GM21529 (cell line): ENCODE data around the gene APOBEC3C.
"Not testable (repeated sequence)": the region's sequence is repeated elsewhere in the genome, so short reads cannot be mapped to it uniquely, and the experiment has no call there.

ENCODE experiments used
- ATAC-seq: cut with Tn5 transposase; IDR thresholded peaks from one replicate; pipeline ENCODE4 v1.9.1; 2021; ENCODE audit not compliant: unreplicated experiment

The APOBEC3C gene

DNA sequence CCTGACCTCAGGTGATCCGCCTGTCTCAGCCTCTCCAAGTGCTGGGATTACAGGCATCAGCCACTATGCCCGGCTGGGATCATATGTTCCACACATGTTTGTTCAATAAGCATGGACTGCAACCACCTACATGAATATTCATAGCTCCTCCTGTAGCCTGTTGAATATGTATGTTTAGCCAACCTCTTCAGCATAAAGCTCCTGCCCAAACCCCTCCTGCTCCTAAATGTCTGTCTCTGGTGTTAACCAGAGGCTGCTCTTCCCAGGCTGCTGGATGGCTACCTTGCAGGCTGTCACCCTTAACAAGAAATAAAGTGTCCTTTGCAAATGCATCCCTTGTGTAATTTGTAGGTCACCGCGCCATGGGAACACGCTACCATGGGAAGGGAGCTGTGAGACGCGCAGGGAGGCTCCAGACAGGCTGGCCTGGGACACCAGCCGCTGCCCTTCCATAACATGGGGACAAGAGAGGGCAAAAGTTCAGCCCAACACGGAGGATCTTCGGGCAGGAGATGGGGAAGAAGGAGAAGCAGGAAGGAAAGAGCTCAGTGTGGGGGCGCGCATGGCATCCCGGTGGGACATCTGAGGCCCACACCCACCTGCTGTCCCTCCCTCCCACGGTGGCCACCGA lies 6.1 kb downstream of the APOBEC3C start:
- ATAC-seq = peak; percentile 8

DNA sequence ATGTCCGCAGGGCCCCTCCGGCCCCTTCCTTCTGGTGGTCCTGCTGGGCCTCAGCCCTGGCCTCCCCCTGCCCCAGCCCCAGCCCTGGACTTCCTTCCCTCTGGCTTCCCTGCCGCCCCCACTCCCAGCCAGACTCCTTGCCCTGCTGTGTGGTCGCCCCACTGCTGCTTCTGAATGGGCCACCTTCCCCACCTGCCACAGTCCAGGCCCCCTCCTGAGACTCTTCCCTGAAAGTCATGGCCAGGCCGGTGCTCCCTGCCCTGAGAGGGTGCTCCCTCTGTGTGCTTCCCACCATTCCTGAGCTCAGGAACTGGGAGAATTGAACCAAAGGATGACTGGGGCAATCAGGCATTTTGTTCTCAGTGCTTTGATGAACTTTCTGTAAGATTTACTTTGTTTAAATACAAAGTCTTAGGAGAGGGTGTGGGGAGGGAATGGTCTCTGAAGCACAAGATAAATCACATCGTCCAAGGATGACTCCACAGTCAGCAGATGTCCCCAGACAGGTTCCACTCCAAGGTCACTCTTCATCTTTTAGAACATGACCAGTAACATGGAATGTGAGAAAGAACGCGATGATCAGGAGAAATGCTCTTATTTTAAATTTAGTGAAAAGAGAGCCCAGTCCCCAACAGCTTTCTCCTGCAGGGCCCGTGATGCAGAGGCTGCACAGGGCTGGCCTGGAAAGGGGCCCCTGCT lies 7.6 kb downstream of the APOBEC3C start:
- no peak for ATAC-seq

DNA sequence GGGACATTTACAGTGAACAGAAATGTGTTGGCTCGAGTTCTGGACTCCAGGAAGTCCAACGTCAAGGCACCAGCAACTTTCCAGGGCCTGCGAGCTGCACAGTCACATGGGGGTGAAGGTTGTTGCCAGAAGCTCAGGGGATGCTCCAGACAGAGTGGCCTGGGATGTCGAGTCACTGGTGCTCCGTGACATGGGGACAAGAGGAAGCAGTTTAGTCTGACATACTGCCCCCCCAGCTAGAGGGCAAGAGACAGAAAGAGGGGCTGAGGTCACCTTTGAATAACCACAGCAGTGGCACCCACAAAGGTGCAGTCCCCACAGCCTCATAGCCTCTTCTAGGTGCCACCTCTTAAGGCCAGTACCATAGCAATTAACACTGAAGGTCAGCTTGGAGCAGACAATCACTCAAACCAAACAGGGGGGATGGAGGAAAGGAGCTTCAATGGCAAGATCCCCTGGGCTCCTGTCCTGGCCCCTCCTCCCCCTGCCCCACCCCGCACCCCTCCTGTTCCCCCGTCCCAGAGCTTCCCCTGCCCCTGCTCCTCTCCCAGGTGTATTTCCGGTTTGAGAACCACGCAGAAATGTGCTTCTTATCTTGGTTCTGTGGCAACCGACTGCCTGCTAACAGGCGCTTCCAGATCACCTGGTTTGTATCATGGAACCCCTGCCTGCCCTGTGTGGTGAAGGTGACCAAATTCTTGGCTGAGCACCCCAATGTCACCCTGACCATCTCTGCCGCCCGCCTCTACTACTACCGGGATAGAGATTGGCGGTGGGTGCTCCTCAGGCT lies 10.7 kb downstream of the APOBEC3C start:
- no peak for ATAC-seq

DNA sequence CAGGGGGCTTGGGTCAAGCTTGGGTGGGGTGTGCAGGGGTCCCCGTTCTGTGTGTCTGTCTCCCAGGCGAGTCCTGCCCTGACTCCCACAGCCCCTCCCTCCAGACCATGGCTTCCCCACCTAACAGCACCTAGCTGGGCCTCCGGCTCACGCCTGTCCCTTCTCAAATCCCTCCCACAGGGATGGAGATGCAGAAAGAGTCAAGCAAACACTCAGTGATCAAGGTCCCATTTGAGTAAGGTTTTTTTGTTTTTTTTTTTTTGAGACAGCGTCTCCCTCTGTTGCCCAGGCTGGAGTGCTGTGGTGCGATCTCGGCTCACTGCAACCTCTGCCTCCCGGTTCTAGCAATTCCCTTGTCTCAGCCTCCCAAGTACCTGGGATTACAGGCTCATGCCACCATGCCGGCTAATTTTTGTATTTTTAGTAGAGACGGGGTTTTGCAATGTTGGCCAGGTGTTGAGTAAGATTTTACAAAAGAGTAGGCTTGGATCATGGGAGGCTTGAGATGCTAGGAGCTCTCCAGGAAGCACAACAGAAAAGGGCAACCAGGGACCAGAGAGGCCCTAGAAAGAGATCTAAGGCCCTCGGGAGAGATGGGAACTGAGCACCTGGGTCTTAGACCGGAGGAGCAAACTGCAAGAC lies 12.6 kb downstream of the APOBEC3C start:
- no peak for ATAC-seq

DNA sequence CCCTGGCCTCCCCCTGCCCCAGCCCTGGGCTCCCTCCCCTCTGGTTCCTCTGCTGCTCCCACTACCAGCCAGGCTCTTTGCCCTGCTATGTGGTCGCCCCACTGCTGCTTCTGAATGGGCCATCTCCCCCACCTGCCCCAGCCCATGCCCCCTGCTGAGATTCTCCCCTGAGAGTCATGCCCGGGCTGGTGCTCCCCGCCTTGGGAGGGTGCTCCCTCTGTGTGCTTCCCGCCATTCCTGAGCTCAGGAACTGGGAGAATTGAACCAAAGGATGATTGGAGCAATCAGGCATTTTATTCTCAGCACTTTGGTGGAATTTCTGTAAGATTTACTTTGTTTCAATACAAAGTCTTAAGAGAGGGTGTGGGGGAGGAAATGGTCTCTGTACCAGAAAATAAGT lies 13.7 kb downstream of the APOBEC3C start:
- no peak for ATAC-seq

DNA sequence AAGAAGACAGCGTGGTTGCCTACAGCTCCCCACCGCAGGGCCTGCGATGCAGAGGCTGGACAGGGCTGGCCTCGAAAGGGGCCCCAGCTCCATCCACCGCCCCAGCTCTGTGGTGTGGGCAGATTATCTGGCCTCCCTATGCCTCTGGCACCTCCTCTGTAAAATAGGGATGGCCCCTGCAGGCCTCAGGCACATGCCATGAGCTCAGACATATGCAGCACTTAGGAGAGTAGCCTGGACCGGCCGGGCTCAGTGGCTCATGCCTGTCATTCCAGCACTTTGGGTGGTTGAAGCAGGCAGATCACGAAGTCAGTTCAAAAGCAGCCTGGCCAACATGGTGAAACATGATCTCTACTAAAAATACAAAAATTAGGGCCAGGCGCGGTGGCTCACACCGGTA lies 14.2 kb downstream of the APOBEC3C start:
- no peak for ATAC-seq

DNA sequence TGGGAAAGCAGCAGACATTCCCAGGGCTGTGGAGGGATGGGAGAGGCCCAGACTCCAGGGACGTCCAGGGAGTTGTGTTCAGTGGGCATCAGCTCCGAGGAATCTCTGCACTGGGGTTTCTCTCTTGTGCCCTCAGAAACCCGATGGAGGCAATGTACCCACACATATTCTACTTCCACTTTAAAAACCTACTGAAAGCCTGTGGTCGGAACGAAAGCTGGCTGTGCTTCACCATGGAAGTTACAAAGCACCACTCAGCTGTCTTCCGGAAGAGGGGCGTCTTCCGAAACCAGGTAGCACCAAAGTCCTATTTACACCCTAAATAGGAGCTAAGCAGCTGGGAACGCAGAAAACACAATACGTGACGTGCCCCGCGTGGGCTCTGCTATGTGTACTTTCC lies 15.2 kb downstream of the APOBEC3C start:
- ATAC-seq = no peak

DNA sequence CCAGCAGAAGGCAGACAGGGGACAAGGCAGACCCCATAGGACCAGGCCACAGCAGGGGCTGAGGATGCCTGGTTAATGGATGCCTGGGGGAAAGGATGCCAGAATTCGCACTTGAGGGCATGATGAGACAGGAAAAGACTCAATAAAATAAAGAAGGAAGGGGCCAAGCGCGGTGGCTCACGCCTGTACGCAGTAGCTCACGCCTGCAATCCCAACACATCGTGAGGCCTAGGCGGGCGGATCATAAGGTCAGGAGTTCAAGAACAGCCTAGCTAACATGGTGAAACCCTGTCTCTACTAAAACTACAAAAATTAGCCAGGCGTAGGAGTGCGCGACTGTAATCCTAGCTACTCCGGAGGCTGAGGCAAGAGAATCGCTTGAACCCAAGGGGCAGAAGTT lies 16.6 kb downstream of the APOBEC3C start:
- no peak for ATAC-seq

DNA sequence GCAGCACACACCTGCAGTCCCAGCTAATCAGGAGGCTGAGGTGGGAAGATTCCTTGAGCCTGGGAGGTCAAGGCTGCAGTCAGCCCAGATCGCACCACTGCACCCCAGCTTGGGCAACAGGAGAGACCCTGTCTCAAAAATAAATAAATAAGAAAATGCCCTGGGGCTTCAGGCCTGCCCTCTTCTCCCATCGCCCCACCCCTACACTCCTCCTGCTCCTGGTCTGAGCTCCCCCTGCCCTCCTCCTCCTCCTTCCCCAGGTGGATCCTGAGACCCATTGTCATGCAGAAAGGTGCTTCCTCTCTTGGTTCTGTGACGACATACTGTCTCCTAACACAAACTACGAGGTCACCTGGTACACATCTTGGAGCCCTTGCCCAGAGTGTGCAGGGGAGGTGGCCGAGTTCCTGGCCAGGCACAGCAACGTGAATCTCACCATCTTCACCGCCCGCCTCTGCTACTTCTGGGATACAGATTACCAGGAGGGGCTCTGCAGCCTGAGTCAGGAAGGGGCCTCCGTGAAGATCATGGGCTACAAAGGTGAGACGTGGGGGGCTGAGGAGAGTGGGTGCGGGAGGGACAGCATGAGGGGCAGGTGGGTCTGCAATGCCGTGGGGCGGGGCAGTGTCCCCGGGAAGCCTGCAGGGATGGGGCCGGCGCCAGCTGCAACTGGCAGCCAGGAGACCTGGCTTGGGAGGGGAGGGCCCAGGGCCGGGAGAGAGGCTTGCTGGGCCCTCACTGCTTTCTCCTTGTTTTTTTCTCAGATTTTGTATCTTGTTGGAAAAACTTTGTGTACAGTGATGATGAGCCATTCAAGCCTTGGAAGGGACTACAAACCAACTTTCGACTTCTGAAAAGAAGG lies 17.6 kb downstream of the APOBEC3C start:
- not testable (repeated sequence) for ATAC-seq

DNA sequence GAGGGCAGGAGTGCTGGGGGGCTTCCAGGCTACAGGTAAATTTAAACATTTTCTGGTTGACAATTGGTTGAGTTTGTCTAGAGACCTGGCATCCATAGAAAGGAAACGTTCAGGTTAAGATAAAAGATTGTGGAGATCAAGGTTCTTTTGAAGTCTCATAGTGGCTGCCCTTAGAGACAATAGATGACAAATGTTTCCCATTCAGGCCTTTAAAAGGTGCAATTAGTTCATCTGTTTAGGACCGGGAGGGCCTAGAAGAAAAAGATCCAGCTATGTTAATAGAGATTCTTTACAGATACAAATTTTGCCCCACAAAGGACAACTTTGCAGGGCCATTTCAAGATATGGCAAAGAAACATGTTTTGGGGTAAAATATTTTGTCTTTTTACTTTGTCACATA lies 23.0 kb downstream of the APOBEC3C start:
- not testable (repeated sequence) for ATAC-seq

DNA sequence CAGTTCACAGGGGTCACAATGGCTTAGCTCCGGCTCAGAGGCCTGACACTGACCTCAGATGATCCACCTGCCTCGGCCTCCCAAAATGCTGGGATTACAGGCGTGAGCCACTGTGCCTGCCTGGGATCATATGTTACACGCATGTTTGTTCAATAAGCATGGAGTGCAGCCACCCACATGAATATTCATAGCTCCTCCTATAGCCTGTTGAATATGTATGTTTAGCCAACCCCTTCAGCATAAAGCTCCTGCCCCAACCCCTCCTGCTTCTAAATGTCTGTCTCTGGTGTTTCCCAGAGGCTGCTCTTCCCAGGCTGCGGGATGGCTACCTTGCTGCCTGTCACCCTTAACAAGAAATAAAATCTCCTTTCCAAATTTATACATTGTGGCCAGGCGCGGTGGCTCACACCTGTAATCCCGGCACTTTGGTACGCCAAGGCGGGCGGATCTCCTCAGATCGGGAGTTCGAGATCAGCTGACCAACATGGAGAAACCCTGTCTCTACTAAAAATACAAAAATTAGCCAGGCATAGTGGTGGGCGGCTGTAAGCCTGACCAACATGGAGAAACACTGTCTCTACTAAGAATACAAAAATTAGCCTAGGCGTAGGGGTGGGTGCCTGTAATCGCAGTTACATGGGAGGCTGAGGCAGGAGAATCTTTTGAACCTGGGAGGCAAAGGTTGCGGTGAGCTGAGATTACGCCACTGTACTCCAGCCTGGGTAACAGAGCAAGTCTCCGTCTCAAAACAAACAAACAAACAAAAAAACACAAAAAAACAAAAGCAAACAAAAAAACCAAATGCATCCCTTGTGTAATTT lies 25.5 kb downstream of the APOBEC3C start:
- ATAC-seq = no peak

DNA sequence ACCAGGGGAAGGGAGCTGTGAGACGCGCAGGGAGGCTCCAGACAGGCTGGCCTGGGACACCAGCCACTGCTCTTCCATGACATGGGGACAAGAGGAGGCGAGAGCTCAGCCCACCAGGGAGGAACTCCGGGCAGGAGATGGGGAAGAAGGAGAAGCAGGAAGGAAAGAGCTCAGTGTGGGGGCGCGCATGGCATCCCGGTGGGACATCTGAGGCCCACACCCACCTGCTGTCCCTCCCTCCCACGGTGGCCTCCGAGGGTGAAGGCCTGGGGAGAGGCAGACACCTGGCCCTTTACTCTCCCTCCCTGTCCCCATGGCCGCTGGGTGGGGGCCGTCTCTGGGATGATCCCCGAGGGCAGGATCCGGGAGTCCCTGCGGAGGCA lies 26.1 kb downstream of the APOBEC3C start:
- ATAC-seq = not testable (repeated sequence)

DNA sequence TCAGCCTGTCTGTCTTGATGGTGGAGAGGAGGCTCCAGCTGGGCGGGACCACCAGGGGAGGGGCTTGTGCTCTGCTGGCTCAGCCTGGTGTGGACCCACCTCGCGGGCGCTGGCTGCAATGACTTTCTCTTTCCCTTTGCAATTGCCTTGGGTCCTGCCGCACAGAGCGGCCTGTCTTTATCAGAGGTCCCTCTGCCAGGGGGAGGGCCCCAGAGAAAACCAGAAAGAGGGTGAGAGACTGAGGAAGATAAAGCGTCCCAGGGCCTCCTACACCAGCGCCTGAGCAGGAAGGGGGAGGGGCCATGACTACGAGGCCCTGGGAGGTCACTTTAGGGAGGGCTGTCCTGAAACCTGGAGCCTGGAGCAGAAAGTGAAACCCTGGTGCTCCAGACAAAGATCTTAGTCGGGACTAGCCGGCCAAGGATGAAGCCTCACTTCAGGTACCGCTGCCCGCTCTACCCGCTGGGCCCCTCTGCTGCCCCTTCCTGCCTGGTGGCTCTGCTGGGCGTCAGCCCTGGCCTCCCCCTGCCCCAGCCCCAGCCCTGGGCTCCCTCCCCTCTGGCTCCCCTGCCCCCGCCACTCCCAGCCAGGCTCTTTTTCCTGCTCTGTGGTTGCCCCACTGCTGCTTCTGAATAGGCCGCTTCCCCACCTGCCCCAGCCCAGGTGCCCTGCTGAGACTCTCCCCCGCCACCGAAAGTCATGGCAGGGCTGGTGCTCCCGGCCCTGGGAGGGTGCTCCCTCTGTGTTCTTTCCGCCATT lies 26.7 kb downstream of the APOBEC3C start, which contains the start of gene APOBEC3F:
TSS of gene APOBEC3F (plus strand) at position 327 of the 759 bp plus-strand sequence. CDS start at position 424, 97 bp downstream.
- peak; percentile 92 for ATAC-seq

DNA sequence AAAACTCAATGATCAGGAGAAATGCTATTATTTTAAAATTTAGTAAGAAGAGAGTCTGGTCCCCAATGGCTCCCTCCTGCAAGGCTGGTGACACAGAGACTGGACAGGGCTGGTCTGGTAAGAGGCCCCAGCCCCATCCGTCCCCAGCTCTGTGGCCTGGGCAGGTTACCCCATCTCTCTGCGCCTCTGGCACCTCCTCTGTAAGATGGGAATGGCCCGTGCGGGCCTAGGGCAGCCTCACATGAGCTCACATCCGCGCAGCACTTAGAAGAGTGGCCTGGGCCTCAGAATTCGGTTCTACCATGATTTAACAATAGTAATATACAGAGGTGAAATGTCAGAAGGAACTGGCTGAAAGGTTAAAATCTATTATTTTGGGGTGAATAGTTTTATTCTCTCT lies 27.9 kb downstream of the APOBEC3C start:
- ATAC-seq = no peak

DNA sequence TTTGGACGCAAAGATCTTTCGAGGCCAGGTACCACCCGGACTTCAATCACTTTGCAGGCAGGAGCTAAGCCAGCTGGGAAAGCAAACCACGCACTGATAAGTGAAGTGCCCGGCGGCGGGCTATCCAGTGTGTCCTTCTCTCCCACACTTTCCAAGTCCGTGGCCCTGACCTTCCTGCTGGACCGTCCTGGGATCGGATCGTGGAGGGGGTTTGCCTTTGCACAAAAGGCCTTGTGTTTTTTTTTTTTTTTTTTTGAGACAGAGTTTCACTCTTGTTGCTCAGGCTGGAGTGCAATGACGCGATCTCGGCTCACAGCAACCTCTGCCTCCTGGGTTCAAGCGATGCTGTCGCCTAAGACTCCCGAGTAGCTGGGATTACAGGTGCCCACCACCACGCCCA lies 29.0 kb downstream of the APOBEC3C start:
- ATAC-seq = not testable (repeated sequence)

DNA sequence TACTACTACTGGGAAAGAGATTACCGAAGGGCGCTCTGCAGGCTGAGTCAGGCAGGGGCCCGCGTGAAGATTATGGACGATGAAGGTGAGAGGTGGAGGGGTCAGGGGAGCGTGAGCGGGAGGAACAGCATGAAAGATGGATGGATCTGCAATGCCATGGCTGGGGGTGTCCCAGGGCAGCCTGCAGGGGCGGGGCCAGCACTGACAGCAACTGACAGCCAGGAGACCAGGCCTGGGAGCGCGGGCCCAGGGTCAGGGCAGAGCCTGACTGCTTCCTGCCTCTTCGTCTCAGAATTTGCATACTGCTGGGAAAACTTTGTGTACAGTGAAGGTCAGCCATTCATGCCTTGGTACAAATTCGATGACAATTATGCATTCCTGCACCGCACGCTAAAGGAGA lies 31.1 kb downstream of the APOBEC3C start:
- ATAC-seq = not testable (repeated sequence)

DNA sequence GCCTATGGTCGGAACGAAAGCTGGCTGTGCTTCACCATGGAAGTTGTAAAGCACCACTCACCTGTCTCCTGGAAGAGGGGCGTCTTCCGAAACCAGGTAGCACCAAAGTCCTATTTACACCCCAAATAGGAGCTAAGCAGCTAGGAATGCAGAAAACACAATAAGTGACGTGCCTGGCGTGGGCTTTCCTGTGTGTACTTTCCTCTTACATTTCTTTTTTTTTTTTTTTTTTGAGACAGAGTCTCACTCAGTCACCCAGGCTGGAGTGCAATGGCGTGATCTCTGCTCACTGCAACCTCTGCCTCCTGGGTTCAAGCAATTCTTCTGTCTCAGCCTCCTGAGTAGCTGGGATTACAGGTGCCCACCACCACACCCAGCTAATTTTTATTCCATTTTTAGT lies 35.4 kb downstream of the APOBEC3C start:
- ATAC-seq = not testable (repeated sequence)

DNA sequence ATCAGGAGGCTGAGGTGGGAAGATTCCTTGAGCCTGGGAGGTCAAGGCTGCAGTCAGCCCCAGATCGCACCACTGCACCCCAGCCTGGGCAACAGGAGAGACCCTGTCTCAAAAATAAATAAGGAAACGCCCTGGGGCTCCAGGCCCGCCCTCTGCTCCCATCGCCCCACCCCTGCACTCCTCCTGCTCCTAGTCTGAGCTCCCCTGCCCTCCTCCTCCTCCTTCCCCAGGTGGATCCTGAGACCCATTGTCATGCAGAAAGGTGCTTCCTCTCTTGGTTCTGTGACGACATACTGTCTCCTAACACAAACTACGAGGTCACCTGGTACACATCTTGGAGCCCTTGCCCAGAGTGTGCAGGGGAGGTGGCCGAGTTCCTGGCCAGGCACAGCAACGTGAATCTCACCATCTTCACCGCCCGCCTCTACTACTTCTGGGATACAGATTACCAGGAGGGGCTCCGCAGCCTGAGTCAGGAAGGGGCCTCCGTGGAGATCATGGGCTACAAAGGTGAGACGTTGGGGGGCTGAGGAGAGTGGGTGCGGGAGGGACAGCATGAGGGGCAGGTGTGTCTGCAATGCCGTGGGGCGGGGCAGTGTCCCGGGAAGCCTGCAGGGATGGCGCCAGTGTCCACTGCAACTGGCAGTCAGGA lies 37.9 kb downstream of the APOBEC3C start:
- not testable (repeated sequence) for ATAC-seq
